Measurements from ENCODE around the gene BCL11A. TPM values are rescaled to one million over a fixed set of nuclear protein-coding genes. Genes with fewer than 3 reads are reported as not detected.

BCL11A gene
- total RNA-seq, 1 experiment from 2014 or later, result 29.7 TPM

- Histone ChIP-seq H3K36me3 (peaks cover 4% of the 10 kb centered on the region; the same call in 1 of the 2 replicates), H3K27me3 (no peaks in the 10 kb centered on the region), H3K4me3 (no peak overlapping the region), H3K4me1 (peaks cover 27% of the 10 kb centered on the region), H3K27ac (no peak overlapping the region), H3K9me3 (replicated peaks) (no peaks in the 10 kb centered on the region)
- no peak for DNase-seq
Measured at GRCh38 chr2:60518567-60518966, 34.9 kb downstream of the BCL11A start.

DNA sequence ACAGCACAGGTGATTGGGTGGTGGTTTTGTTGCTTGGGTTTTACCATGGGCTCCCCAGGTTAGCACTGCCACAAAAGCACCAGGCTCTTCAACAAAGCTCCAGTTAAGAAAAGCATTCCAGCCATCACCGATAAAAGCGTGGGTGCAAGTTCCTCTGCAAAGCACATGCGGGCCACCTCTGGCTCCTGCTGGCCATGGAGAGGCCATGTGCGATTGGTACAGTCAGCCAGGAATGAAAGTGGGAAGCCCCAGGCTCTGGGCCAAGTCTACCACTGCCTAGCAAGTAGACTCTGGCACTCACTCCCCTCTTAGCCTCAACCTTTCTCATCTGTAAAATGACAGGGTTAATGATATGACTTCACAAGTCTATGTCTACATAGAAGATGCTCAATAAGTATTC lies 36.0 kb downstream of the BCL11A start:
- H3K27ac ChIP-seq, result no peak overlapping the region
- no peaks in the 10 kb centered on the region for H3K27me3 ChIP-seq
- no peak overlapping the region for H3K4me3 ChIP-seq
- H3K36me3 ChIP-seq, result peaks cover 4% of the 10 kb centered on the region; the same call in 1 of the 2 replicates
- no peak for DNase-seq
- peaks cover 27% of the 10 kb centered on the region for H3K4me1 ChIP-seq
- no peaks in the 10 kb centered on the region for H3K9me3 ChIP-seq (replicated peaks)

- H3K36me3 ChIP-seq, result peaks cover 4% of the 10 kb centered on the region; the same call in 1 of the 2 replicates
- H3K4me1 ChIP-seq, result peaks cover 25% of the 10 kb centered on the region
- no peak for DNase-seq
- no peaks in the 10 kb centered on the region for H3K27me3 ChIP-seq
- no peak overlapping the region for H3K4me3 ChIP-seq
- H3K9me3 ChIP-seq (replicated peaks), result no peaks in the 10 kb centered on the region
- peak overlapping the region; percentile 59 for H3K27ac ChIP-seq
Measured at GRCh38 chr2:60516826-60517225, 36.6 kb downstream of the BCL11A start.

- Histone ChIP-seq H3K4me1 (peaks cover 21% of the 10 kb centered on the region), H3K36me3 (peaks cover 4% of the 10 kb centered on the region; the same call in 1 of the 2 replicates), H3K27ac (peak overlapping the region; percentile 59), H3K9me3 (replicated peaks) (no peaks in the 10 kb centered on the region), H3K27me3 (no peaks in the 10 kb centered on the region), H3K4me3 (no peak overlapping the region)
- DNase-seq, result peak in 1 of 2 experiments; percentile 44
Measured at GRCh38 chr2:60516383-60516811, 37.1 kb downstream of the BCL11A start.

DNA sequence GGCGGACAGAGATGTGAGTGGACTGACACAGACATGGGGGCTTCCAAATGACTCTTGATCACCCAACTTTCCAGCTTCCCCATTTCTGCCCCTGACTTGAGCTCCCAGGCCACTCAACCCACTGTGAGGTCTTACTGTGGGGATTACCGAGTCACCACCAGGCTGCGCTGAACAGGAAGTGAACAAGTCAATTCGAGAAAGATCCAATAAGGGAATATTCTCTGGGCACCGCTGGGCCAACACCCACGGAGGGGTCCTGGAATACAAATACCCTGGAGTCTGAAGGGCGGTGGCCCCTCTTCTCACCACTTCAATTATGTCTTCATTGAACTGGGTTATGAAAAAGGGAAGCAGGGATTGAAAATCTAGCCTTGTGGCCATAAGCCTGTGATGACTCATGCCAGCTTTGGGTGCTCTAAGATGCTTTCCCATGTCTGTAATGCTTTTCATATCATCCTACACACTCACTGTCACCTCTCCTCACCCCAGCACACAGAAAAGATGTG lies 37.7 kb downstream of the BCL11A start:
- Histone ChIP-seq H3K36me3 (peaks cover 4% of the 10 kb centered on the region; the same call in 1 of the 2 replicates), H3K27me3 (no peaks in the 10 kb centered on the region), H3K4me3 (no peak overlapping the region), H3K27ac (peak overlapping the region; percentile 59), H3K4me1 (peaks cover 16% of the 10 kb centered on the region), H3K9me3 (replicated peaks) (no peaks in the 10 kb centered on the region)
- DNase-seq, result peak in 1 of 2 experiments; percentile 53

- peaks cover 16% of the 10 kb centered on the region for H3K4me1 ChIP-seq
- H3K27ac ChIP-seq, result no peak overlapping the region
- no peaks in the 10 kb centered on the region for H3K9me3 ChIP-seq (replicated peaks)
- no peak for DNase-seq
- H3K36me3 ChIP-seq, result peaks cover 4% of the 10 kb centered on the region; the same call in 1 of the 2 replicates
- no peaks in the 10 kb centered on the region for H3K27me3 ChIP-seq
- no peak overlapping the region for H3K4me3 ChIP-seq
Measured at GRCh38 chr2:60513996-60514395, 39.5 kb downstream of the BCL11A start.

GRCh38 chr2:60513191-60513590 lies 40.3 kb downstream of the BCL11A start:
- Histone ChIP-seq H3K4me1 (peaks cover 16% of the 10 kb centered on the region), H3K9me3 (replicated peaks) (no peaks in the 10 kb centered on the region), H3K4me3 (no peak overlapping the region), H3K36me3 (peaks cover 4% of the 10 kb centered on the region; the same call in 1 of the 2 replicates), H3K27me3 (no peaks in the 10 kb centered on the region), H3K27ac (no peak overlapping the region)
- DNase-seq, result no peak

- no peak for DNase-seq
- Histone ChIP-seq H3K9me3 (replicated peaks) (no peaks in the 10 kb centered on the region), H3K4me3 (no peak overlapping the region), H3K27ac (no peak overlapping the region), H3K4me1 (peaks cover 16% of the 10 kb centered on the region), H3K27me3 (no peaks in the 10 kb centered on the region), H3K36me3 (peaks cover 4% of the 10 kb centered on the region; the same call in 1 of the 2 replicates)
Measured at GRCh38 chr2:60512641-60513040, 40.8 kb downstream of the BCL11A start.

DNA sequence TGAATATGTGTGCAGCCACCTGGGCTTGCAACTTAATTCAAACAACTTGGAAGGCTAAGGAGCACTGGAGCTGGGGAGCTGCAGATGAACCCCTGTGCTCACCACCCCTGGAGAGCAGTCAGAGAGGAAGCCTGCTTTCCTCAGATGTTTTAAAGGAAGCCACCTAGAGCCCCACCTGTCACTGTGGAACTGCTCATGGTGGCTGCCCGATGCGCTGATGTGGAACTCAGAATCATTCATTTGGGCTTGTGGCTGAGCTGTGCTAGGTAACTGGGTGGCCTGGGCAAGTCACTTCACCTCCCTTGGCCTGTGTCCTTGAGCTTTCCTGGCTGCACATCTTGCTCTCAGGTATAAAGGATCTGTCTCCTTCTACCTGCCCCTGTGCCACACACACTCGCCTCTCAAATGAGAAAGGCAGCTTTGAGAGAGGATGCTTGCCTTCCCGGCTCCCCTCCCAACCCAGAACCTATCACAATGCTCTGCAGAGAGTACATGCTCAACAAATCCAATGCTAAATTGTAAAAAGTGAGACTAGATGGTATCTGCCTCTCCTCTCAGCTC lies 41.3 kb downstream of the BCL11A start:
- no peaks in the 10 kb centered on the region for H3K27me3 ChIP-seq
- H3K36me3 ChIP-seq, result peaks cover 4% of the 10 kb centered on the region; the same call in 1 of the 2 replicates
- no peak overlapping the region for H3K4me3 ChIP-seq
- peaks cover 16% of the 10 kb centered on the region for H3K4me1 ChIP-seq
- DNase-seq, result no peak
- no peaks in the 10 kb centered on the region for H3K9me3 ChIP-seq (replicated peaks)
- H3K27ac ChIP-seq, result no peak overlapping the region

DNA sequence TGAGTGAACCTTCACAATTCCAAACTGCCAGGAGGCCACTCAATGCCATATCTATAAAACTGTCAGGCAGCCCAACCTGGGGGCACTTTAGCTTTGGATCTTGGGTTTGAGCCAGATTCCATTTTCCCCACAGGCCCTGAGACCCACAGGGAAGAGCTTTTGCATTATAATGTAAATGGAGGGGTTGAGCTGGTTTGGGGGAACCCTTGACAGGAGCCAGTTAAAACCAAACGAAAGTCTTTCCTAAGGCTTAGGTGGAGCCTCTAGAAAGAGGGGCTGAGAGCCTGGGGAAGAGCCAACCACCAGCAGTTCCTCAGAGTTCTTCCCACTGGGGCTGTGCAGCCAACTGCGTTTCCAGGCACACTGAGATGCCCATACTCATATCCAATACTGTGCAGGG lies 42.7 kb downstream of the BCL11A start:
- Histone ChIP-seq H3K4me3 (no peak overlapping the region), H3K4me1 (peaks cover 4% of the 10 kb centered on the region), H3K36me3 (peaks cover 4% of the 10 kb centered on the region; the same call in 1 of the 2 replicates), H3K27ac (no peak overlapping the region), H3K27me3 (no peaks in the 10 kb centered on the region), H3K9me3 (replicated peaks) (no peaks in the 10 kb centered on the region)
- DNase-seq, result no peak

DNA sequence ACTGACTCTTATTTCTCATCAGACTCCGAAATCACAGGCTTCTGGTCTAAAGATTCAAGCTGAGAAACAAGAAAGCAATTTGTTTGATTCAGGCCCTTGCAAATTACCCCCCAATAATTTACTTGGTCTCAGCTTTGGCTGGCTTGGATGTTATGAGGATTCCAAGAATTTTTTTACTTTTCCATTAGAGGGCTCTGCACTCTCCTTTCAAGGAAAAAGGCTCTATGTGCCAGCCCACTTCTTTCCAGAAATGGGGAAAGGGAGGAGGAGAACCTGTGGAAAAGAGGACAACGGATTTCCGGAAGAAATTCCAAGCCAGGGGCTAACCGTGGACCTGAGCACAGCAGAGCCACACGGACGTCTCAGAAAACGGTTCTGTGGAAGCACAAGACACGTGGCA lies 44.4 kb downstream of the BCL11A start:
- no peaks in the 10 kb centered on the region for H3K27me3 ChIP-seq
- no peak overlapping the region for H3K4me3 ChIP-seq
- no peak for DNase-seq
- no peak overlapping the region for H3K27ac ChIP-seq
- H3K36me3 ChIP-seq, result peaks cover 4% of the 10 kb centered on the region; the same call in 1 of the 2 replicates
- H3K9me3 ChIP-seq (replicated peaks), result no peaks in the 10 kb centered on the region
- no peaks in the 10 kb centered on the region for H3K4me1 ChIP-seq

DNA sequence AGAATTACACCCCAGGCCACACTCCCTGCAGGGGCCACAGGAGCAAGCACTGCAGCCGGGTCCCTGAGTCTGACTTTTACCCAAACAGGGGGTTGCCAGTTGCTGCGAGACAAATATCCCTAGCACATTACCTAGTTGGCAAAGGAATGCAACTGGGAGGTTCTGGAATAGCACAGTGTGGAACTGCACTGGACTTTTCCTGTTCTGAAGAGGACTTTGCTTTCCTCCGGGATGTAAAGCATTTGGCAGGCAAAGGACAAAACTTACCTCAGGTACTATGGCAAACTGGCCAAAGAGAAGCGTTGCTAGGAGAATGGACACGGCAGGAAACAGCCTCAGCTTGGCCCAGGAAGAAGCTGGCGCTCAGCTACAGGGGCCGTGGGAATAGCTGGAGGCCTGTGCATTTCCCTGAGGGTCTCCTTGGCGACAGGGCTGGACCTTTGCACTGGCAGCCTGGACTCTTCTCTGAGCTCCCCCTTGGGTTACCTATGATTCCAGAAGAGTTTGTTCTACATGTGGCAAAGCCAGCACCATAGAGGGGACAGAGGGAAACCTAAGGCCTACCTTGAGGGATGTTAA lies 45.0 kb downstream of the BCL11A start:
- no peaks in the 10 kb centered on the region for H3K36me3 ChIP-seq
- no peak overlapping the region for H3K4me3 ChIP-seq
- no peaks in the 10 kb centered on the region for H3K4me1 ChIP-seq
- H3K9me3 ChIP-seq (replicated peaks), result no peaks in the 10 kb centered on the region
- no peak overlapping the region for H3K27ac ChIP-seq
- no peaks in the 10 kb centered on the region for H3K27me3 ChIP-seq
- no peak for DNase-seq

DNA sequence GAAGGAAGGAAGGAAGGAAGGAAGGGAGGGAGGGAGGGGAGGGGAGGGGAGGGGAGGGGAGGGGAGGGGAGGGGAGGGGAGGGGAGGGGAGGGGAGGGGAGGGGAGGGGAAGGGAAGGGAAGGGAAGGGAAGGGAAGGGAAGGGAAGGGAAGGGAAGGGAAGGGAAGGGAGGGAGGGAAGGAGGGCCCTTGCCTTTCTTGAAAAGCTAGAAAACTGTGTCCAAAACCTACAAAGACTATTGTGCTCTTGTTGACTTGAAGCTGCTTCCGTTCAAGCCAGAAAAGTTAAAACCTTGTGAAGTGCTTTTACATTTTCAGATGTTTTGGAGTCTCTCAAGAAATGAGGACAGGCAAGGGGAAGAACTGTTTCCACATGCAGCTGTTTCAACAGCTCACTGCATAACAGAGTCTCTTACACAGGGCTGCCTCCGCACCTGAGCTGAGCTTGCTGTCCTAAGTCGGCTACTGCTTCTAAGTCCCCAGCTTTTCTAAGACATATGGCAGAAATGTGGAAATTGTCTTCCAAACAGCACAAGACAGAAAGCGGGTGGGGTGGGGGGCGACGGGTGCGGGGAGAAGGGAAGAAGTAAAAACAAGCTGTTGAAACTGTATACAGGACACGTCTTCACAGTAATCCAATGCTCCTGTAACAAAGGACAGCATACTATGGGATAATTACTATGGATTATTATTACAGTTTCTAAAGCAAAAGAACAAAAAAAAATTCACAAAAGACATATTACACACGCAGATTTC lies 46.1 kb downstream of the BCL11A start:
- H3K9me3 ChIP-seq (replicated peaks), result no peaks in the 10 kb centered on the region
- DNase-seq, result peak in 1 of 2 experiments; percentile 45
- no peaks in the 10 kb centered on the region for H3K27me3 ChIP-seq
- no peaks in the 10 kb centered on the region for H3K4me1 ChIP-seq
- H3K36me3 ChIP-seq, result no peaks in the 10 kb centered on the region
- H3K27ac ChIP-seq, result no peak overlapping the region
- H3K4me3 ChIP-seq, result no peak overlapping the region

GRCh38 chr2:60505880-60506260 lies 47.6 kb downstream of the BCL11A start:
- Histone ChIP-seq H3K27me3 (no peaks in the 10 kb centered on the region), H3K4me3 (no peak overlapping the region), H3K27ac (no peak overlapping the region), H3K9me3 (replicated peaks) (no peaks in the 10 kb centered on the region), H3K4me1 (no peaks in the 10 kb centered on the region), H3K36me3 (no peaks in the 10 kb centered on the region)
- DNase-seq, result no peak

DNA sequence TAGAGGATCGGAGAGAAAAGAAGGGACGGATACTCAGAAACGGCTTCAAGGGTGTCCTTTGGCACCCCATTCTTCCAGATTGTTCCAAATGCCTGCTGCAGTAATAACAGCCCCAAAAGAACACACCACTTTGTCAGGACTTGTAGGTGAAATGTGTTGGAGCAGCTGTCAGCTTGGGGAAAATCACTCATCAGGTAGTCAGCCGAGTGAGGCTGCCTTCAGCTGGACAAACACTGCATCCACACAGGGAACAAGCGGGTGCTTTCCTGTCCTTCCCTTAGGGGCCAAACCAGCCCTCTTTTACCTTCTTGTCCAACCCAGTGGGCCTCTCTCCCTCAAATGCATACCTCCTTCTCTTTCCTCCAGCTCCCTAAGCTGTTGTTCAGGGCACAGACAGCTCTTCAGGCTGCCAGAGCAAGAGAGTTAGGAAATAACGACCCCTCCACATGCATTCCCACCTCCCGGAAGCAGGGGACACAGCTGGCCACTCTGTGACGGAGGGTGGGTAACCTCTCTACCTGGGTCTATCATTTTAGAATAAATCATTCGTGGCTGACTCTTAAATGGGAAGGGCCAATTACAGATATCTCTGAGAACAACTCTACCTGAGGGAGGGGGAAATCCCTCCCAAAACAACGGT lies 48.1 kb downstream of the BCL11A start:
- Histone ChIP-seq H3K4me3 (no peak overlapping the region), H3K27me3 (no peaks in the 10 kb centered on the region), H3K36me3 (no peaks in the 10 kb centered on the region), H3K27ac (no peak overlapping the region), H3K9me3 (replicated peaks) (no peaks in the 10 kb centered on the region), H3K4me1 (no peaks in the 10 kb centered on the region)
- no peak for DNase-seq
